PC-9 (cell line): Measurements from ENCODE around the gene ZNF81.
"Not testable (repeated sequence)": the region's sequence is repeated elsewhere in the genome, so short reads cannot be mapped to it uniquely, and the experiment has no call there.

Experiments used
- CTCF ChIP-seq: fragments of 200-600 bp; sonication (generic); conservative IDR thresholded peaks from 2 replicates; pipeline ENCODE4 v1.6.1; 2017; ENCODE audit warnings: mixed run types, antibody characterized with exemption, mild to moderate bottlenecking, moderate library complexity
- EZH2 ChIP-seq: fragments of 200-600 bp; sonication (generic); IDR thresholded peaks from 2 replicates; pipeline ENCODE4 v1.8.0; 2017; ENCODE audit warnings: antibody characterized with exemption, low read depth

- not testable (repeated sequence) for TF ChIP-seq EZH2, CTCF
Measured at GRCh38 chrX:47931970-47932369, 95.3 kb downstream of the ZNF81 start.
